C4-2B (cell line): ENCODE data around the gene SAMD13.

ENCODE experiments used
- H3K27ac ChIP-seq: fragments of 450-650 bp; 2 replicates; pipeline ENCODE4 v1.5.1; 2017
- CTCF ChIP-seq: fragments of 450-650 bp; conservative IDR thresholded peaks from 2 replicates; pipeline ENCODE4 v1.5.1; 2017; ENCODE audit warnings: mild to moderate bottlenecking
- ZFX ChIP-seq: fragments of 450-650 bp; IDR thresholded peaks from 2 replicates; pipeline ENCODE4 v1.6.1; 2017

SAMD13 gene

GRCh38 chr1:84269306-84269705, 32.2 kb upstream of the SAMD13 start:
- H3K27ac ChIP-seq, result no peak overlapping the region
- no peak for TF ChIP-seq CTCF
- no peak for TF ChIP-seq ZFX

- TF ChIP-seq CTCF (no peak), ZFX (no peak)
- H3K27ac ChIP-seq, result peak overlapping the region; percentile 5; the same call in 1 of the 2 replicates
Measured at GRCh38 chr1:84271441-84272151, 29.9 kb upstream of the SAMD13 start.

- TF ChIP-seq ZFX (no peak), CTCF (no peak)
- H3K27ac ChIP-seq, result no peak overlapping the region
Measured at GRCh38 chr1:84272401-84272800, 29.1 kb upstream of the SAMD13 start.

GRCh38 chr1:84277343-84278059, 24.0 kb upstream of the SAMD13 start:
- no peak for TF ChIP-seq CTCF
- TF ChIP-seq ZFX, result no peak
- H3K27ac ChIP-seq, result no peak overlapping the region

- TF ChIP-seq CTCF (no peak), ZFX (no peak)
- no peak overlapping the region for H3K27ac ChIP-seq
Measured at GRCh38 chr1:84278905-84279304, 22.6 kb upstream of the SAMD13 start.

- H3K27ac ChIP-seq, result no peak overlapping the region
- no peak for TF ChIP-seq ZFX
Measured at GRCh38 chr1:84280912-84281311, 20.6 kb upstream of the SAMD13 start.

GRCh38 chr1:84282780-84283333, 18.7 kb upstream of the SAMD13 start:
- H3K27ac ChIP-seq, result no peak overlapping the region
- TF ChIP-seq CTCF, result no peak
- no peak for TF ChIP-seq ZFX
